T-cell (primary cell): ENCODE results near the gene TXNRD3. TPM values are rescaled to one million over a fixed set of nuclear protein-coding genes. Genes with fewer than 3 reads are reported as not detected.

Source experiments
- ATAC-seq, 4 experiments: fragments of 200-7000 bp in 3 of 4; fragments of 150-1000 bp in 1 of 4; cut with Tn5 transposase; replicated peaks in 1 of 4; 1 replicate in 3 of 4; 2 replicates in 1 of 4; pipeline ENCODE4 v1.10.0; 2021; ENCODE audit warnings: moderate library complexity in 3 of 4, mild to moderate bottlenecking in 2 of 4, moderate number of reproducible peaks in 1 of 4
- CTCF ChIA-PET, 2 donors: fragments of 300-600 bp; sonication (Branson Sonifier 250); formaldehyde crosslinking; loops; one replicate each; lab custom pipeline; 2022; ENCODE audit warnings: antibody characterized with exemption in 2 of 2; lab: Charles Lee
- POLR2A ChIA-PET, 2 donors: fragments of 300-600 bp; sonication (Branson Sonifier 250); formaldehyde crosslinking; loops; one replicate each; lab custom pipeline; 2022; ENCODE audit warnings: antibody characterized with exemption in 2 of 2; lab: Charles Lee
- DNase-seq, 35 experiments: peaks; one replicate each; pipeline versions ENCODE4 v3.0.0 to v3.0.0-alpha.2; 2013 to 2023
- H3K27ac ChIP-seq: one replicate; pipeline ENCODE4 v1.5.1; 2013; ENCODE audit warnings: low read length
- H3K27me3 ChIP-seq, 2 experiments: replicated peaks in 1 of 2; 1 replicate in 1 of 2; 2 replicates in 1 of 2; pipeline versions ENCODE4 v1.6.1 to v1.7.0; 2013; ENCODE audit warnings: low read length in 1 of 2, mixed read lengths in 1 of 2; ENCODE audit not compliant: control insufficient read depth in 2 of 2, insufficient read depth in 2 of 2; ENCODE audit errors: extremely low read depth in 1 of 2
- H3K36me3 ChIP-seq, 2 donors: 1 replicate in 1 of 2; 2 replicates in 1 of 2; pipeline versions ENCODE4 v1.6.1 to v1.7.0; 2013; ENCODE audit warnings: low read length in 1 of 2; ENCODE audit not compliant: control insufficient read depth in 2 of 2, insufficient read depth in 1 of 2; ENCODE audit errors: extremely low read depth in 1 of 2
- H3K4me1 ChIP-seq, 2 experiments: 1 replicate in 1 of 2; 2 replicates in 1 of 2; pipeline versions ENCODE4 v1.6.1 to v1.7.0; 2013; ENCODE audit warnings: low read length in 2 of 2, mixed read lengths in 1 of 2; ENCODE audit not compliant: insufficient read depth in 2 of 2, control insufficient read depth in 1 of 2; ENCODE audit errors: extremely low read depth in 1 of 2
- H3K4me3 ChIP-seq, 2 donors: 1 replicate in 1 of 2; 2 replicates in 1 of 2; pipeline versions ENCODE4 v1.5.1 to v1.7.0; 2013; ENCODE audit warnings: mild to moderate bottlenecking in 2 of 2, low read length in 1 of 2, moderate library complexity in 1 of 2; ENCODE audit not compliant: control insufficient read depth in 1 of 2; ENCODE audit errors: extremely low read depth in 1 of 2
- H3K9me3 ChIP-seq: 2 replicates; pipeline ENCODE4 v1.7.0; 2013
- H3K27ac Mint-ChIP-seq, 2 donors: one replicate each; pipeline ENCODE4 v1.8.0; 2020 to 2021; ENCODE audit warnings: mild to moderate bottlenecking in 2 of 2, mixed read lengths in 2 of 2
- H3K27me3 Mint-ChIP-seq, 2 donors: one replicate each; pipeline ENCODE4 v1.8.0; 2021 to 2022; ENCODE audit warnings: mixed read lengths in 2 of 2
- H3K36me3 Mint-ChIP-seq: one replicate; pipeline ENCODE4 v1.8.0; 2021; ENCODE audit warnings: mixed read lengths
- H3K4me1 Mint-ChIP-seq, 3 donors: one replicate each; pipeline ENCODE4 v1.8.0; 2020 to 2022; ENCODE audit warnings: mixed read lengths in 3 of 3, mild to moderate bottlenecking in 1 of 3
- H3K4me3 Mint-ChIP-seq, 3 donors: one replicate each; pipeline ENCODE4 v1.8.0; 2020 to 2022; ENCODE audit warnings: mild to moderate bottlenecking in 3 of 3, mixed read lengths in 3 of 3, moderate library complexity in 3 of 3
- H3K9me3 Mint-ChIP-seq, 3 donors: one replicate each; pipeline ENCODE4 v1.8.0; 2020 to 2022; ENCODE audit warnings: mixed read lengths in 3 of 3
- WGBS: methylation state at CpG from one replicate; pipeline ENCODE4 v1.1.5; 2013; ENCODE audit warnings: missing lambda C conversion rate; ENCODE audit not compliant: insufficient coverage; 5-methylcytosine and 5-hydroxymethylcytosine counted together
- total RNA-seq, 35 experiments: library from RNA in 6 of 35; stranded (reverse) in 6 of 35; fragments of 120-200 nt in 1 of 35; gene quantifications; one replicate each; pipeline versions ENCODE4 v1.2.1 to v1.2.4 and lab custom pipeline; 2013 to 2026

Gene TXNRD3
- total RNA-seq, 5 donors from 2014 or later (not counting 1 experiment from before 2014, with no cell fraction given): 2.0 to 4.8 (median 4.0) TPM

DNA sequence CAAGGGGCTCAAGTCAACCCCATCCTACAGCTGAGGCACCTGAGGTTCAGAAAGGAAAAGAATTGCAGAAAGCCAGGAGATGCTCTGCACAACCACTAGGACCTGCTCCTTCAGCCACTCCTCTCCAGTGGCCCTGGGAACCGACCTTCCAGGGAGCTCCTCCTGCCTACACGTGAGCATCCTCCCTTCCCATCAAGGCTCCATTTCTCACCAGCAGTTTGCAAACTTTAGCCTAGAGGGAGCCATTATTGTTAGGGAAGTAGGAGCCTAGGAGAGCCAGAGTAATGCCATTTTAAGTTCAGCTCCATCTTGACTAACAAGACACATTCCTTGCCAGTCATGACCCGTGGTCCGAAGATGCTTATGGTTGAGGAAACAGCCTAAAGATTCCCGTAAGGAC lies 37.9 kb upstream of the TXNRD3 start:
- no peak for DNase-seq
- no peak overlapping the region for H3K27ac ChIP-seq
- ChIA-PET CTCF (no interaction called here), POLR2A (no interaction called here)
- H3K36me3 Mint-ChIP-seq: no peaks in the 10 kb centered on the region
- H3K4me1 ChIP-seq: no peaks in the 10 kb centered on the region
- no peaks in the 10 kb centered on the region for H3K36me3 ChIP-seq
- no peak for ATAC-seq
- no peak overlapping the region for H3K4me3 Mint-ChIP-seq
- peaks cover 0 to 15% of the 10 kb centered on the region in 2 experiments for H3K27me3 ChIP-seq
- H3K4me1 Mint-ChIP-seq: no peaks in the 10 kb centered on the region
- peaks cover 49 to 52% of the 10 kb centered on the region in 2 donors for H3K27me3 Mint-ChIP-seq
- H3K9me3 Mint-ChIP-seq: no peaks in the 10 kb centered on the region
- H3K9me3 ChIP-seq: no peaks in the 10 kb centered on the region
- no CpG with 5 or more reads among the region's 5 CpGs for WGBS
- H3K4me3 ChIP-seq: no peak overlapping the region
- no peak overlapping the region for H3K27ac Mint-ChIP-seq

DNA sequence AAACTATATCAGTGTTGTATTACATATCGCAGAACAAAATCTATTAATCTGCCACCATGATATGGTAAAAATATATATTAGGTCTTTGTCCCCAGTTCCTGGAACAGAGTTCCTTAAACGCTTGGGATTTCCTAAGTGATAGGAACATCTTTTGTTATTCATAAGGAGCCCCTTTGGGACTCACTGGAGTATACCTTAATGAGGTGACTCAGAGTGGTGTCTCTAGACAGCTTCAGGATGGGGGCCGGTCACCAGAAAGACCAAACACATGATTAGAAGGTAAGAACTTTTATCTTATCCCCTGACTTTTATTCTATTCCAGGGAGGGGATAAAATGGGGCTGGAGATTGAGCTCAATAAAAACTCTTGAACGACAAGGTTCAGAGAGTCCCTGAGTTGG lies 36.8 kb upstream of the TXNRD3 start:
- Histone ChIP-seq H3K27ac (no peak overlapping the region), H3K9me3 (no peaks in the 10 kb centered on the region), H3K27me3 (peaks cover 0 to 15% of the 10 kb centered on the region in 2 experiments), H3K4me3 (no peak overlapping the region), H3K4me1 (no peaks in the 10 kb centered on the region), H3K36me3 (no peaks in the 10 kb centered on the region)
- no peak for DNase-seq
- Mint-ChIP-seq H3K4me1 (no peaks in the 10 kb centered on the region), H3K36me3 (no peaks in the 10 kb centered on the region), H3K27me3 (peaks cover 42 to 45% of the 10 kb centered on the region in 2 donors), H3K9me3 (no peaks in the 10 kb centered on the region), H3K27ac (no peak overlapping the region), H3K4me3 (no peak overlapping the region)
- CTCF ChIA-PET: interaction anchor here in 1 of 2 donors (0.7 kb wide), 1 partner anchor 14 kb away, joined by 3 read pairs; no protein-coding TSS in a partner anchor
- ATAC-seq: no peak
- no CpG with 5 or more reads among the region's 4 CpGs for WGBS
- POLR2A ChIA-PET: no interaction called here

DNA sequence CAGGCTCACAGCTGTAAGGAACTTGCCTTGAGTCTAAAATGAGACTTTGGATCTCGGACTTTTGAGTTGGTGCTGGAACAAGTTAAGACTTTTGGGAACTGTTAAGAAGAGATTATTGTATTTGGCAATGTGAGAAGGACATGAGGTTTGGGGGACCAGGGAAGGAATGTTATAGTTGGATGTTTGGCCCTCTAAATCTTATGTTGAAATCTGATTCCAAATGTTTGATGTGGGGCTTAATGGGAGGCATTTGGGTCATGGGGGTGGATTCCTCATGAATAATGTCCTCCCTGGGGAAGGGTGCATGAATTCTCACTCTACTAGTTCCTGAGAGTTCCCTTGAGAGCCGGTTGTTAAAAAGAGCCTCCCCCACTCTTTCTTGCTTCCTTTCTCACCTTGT lies 30.6 kb upstream of the TXNRD3 start:
- ChIA-PET CTCF (interaction anchor here in 1 of 2 donors (0.7 kb wide), 1 partner anchor 373 kb away, joined by 3 read pairs; no protein-coding TSS in a partner anchor), POLR2A (no interaction called here)
- H3K27me3 Mint-ChIP-seq: peaks cover 2 to 6% of the 10 kb centered on the region in 2 donors
- Histone ChIP-seq H3K4me1 (no peaks in the 10 kb centered on the region), H3K36me3 (no peaks in the 10 kb centered on the region), H3K27me3 (peaks cover 0 to 10% of the 10 kb centered on the region in 2 experiments), H3K4me3 (no peak overlapping the region), H3K9me3 (no peaks in the 10 kb centered on the region), H3K27ac (no peak overlapping the region)
- H3K36me3 Mint-ChIP-seq: no peaks in the 10 kb centered on the region
- no peaks in the 10 kb centered on the region for H3K9me3 Mint-ChIP-seq
- ATAC-seq (no peak), DNase-seq (no peak)
- WGBS: 73% methylated on average over 1 of the region's 2 CpGs
- H3K4me3 Mint-ChIP-seq: no peak overlapping the region
- H3K4me1 Mint-ChIP-seq: no peaks in the 10 kb centered on the region
- H3K27ac Mint-ChIP-seq: no peak overlapping the region

DNA sequence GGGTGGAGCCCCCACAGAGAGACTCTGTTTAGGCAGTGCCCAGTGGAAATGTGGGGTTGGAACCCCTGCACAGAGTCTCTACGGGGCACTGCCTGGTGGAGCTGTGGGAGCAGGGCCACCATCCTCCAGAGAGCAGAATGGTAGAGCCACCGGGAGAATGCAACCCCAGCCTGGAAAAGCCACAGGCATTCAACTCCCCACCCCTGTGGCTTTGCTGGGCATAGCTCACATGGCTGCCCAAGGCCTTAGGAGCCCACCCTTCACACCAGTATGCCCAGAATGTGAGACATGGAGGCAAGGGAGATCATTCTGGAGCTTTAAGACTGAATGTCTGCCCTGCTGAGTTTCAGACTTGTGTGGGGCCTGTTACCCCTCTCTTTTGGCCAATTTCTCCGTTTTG lies 30.1 kb upstream of the TXNRD3 start:
- H3K36me3 ChIP-seq: no peaks in the 10 kb centered on the region
- Mint-ChIP-seq H3K27me3 (peaks cover 0 to 2% of the 10 kb centered on the region in 2 donors), H3K4me1 (no peaks in the 10 kb centered on the region), H3K9me3 (no peaks in the 10 kb centered on the region), H3K4me3 (no peak overlapping the region), H3K36me3 (no peaks in the 10 kb centered on the region), H3K27ac (no peak overlapping the region)
- H3K27ac ChIP-seq: no peak overlapping the region
- ATAC-seq (no peak), DNase-seq (no peak)
- POLR2A ChIA-PET: no interaction called here
- no peaks in the 10 kb centered on the region for H3K4me1 ChIP-seq
- H3K9me3 ChIP-seq: no peaks in the 10 kb centered on the region
- no peak overlapping the region for H3K4me3 ChIP-seq
- 72% methylated on average over 2 of the region's 3 CpGs for WGBS
- CTCF ChIA-PET: no interaction called here
- peaks cover 0 to 10% of the 10 kb centered on the region in 2 experiments for H3K27me3 ChIP-seq

DNA sequence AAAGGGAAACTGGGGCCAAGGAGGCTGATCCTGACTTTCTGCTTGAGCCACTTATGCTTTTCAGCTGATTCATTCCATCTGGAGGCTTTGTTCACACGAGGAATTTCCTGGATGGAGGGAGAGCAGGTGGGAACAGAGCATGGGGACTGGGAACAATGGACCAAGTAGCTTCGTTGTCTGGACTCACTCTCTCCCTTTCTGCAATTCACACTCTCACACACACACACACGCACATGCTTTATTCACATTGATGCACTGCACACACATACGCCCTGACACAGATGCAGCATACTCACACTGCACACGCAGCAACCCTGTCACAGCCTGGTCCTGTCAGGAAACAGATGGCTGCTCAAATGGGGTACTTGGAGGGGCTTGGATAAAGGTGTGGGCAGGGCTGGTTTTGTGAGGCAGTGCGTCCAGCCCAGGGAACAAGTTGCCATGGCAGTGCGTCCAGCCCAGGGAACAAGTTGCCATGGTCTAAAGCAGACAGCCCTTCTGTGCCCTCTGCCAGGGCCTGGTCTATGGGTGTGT lies 29.4 kb upstream of the TXNRD3 start:
- peaks cover 0 to under 1% (median 0%) of the 10 kb centered on the region in 3 donors for H3K4me1 Mint-ChIP-seq
- H3K27ac ChIP-seq: no peak overlapping the region
- no peaks in the 10 kb centered on the region for H3K36me3 ChIP-seq
- H3K4me3 ChIP-seq: no peak overlapping the region
- H3K27me3 Mint-ChIP-seq: no peaks in the 10 kb centered on the region
- no peaks in the 10 kb centered on the region for H3K9me3 ChIP-seq
- H3K27ac Mint-ChIP-seq: no peak overlapping the region
- H3K4me1 ChIP-seq: peaks cover 0 to 2% of the 10 kb centered on the region in 2 experiments
- no peak overlapping the region for H3K4me3 Mint-ChIP-seq
- no peak for DNase-seq
- WGBS: no CpG with 5 or more reads among the region's 7 CpGs
- no peaks in the 10 kb centered on the region for H3K9me3 Mint-ChIP-seq
- ChIA-PET POLR2A (interaction anchor here in 1 of 2 donors (0.6 kb wide), 1 partner anchor 18 kb away, joined by 3 read pairs; no protein-coding TSS in a partner anchor), CTCF (interaction anchor here (0.6 kb wide), 3 partner anchors 154 to 696 kb away, joined by 3 to 4 read pairs (median 4); no protein-coding TSS in a partner anchor)
- no peaks in the 10 kb centered on the region for H3K36me3 Mint-ChIP-seq
- no peak for ATAC-seq
- peaks cover 0 to 13% of the 10 kb centered on the region in 2 experiments for H3K27me3 ChIP-seq

DNA sequence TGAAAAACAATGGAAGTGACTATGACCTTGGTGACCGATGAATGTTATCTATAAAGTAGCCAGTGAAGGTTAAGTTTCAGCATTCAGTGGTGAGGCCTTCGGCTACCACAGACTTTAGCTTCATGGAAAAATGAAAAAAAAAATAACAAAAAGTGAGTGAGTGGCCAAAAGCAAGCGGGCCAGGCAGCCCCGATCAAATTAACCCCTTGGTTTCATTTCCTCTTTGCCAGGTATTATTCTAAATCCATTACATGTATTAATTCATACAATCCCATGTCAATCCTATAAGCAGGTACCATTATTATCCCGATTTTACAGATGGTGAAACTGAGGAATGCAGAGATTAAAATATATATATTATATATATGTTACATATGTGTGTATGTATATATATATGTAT lies 28.1 kb upstream of the TXNRD3 start:
- POLR2A ChIA-PET: no interaction called here
- no CpG with 5 or more reads among the region's 5 CpGs for WGBS

More for the DNA sequence above, 28.1 kb upstream of the TXNRD3 start:
- no peak overlapping the region for H3K4me3 Mint-ChIP-seq
- Histone ChIP-seq H3K4me3 (no peak overlapping the region), H3K9me3 (no peaks in the 10 kb centered on the region), H3K27me3 (peaks cover 0 to 25% of the 10 kb centered on the region in 2 experiments), H3K4me1 (peaks cover 0 to 11% of the 10 kb centered on the region in 2 experiments), H3K27ac (no peak overlapping the region), H3K36me3 (no peaks in the 10 kb centered on the region)
- no peaks in the 10 kb centered on the region for H3K9me3 Mint-ChIP-seq
- ATAC-seq (no peak), DNase-seq (no peak)
- H3K36me3 Mint-ChIP-seq: no peaks in the 10 kb centered on the region
- CTCF ChIA-PET: no interaction called here
- peaks cover 4 to 10% of the 10 kb centered on the region in 2 donors for H3K27me3 Mint-ChIP-seq
- H3K4me1 Mint-ChIP-seq: peaks cover 5 to 7% (median 5%) of the 10 kb centered on the region in 3 donors
- no peak overlapping the region for H3K27ac Mint-ChIP-seq
